Calu3 (cell line): ENCODE data around the gene HEPHL1. TPM values are rescaled to one million over a fixed set of nuclear protein-coding genes. Genes with fewer than 3 reads are reported as not detected.

Source experiments
- BruUV-seq: library from RNA; stranded (reverse); fragments of 400-500 nt; replicated peaks from 2 replicates; lab custom pipeline; 2021; lab: Mats Ljungman, UMichigan
- CTCF ChIA-PET: fragments of 300-600 bp; sonication (Branson Sonifier 250); formaldehyde crosslinking; loops from one replicate; lab custom pipeline; 2022; ENCODE audit warnings: antibody characterized with exemption; lab: Charles Lee
- DNase-seq: peaks from one replicate; pipeline ENCODE4 v3.0.0; 2022
- H3K27ac Mint-ChIP-seq: one replicate; pipeline ENCODE4 v1.8.0; 2022; ENCODE audit warnings: mixed read lengths; ENCODE audit not compliant: unreplicated experiment
- H3K27me3 Mint-ChIP-seq: one replicate; pipeline ENCODE4 v1.8.0; 2022; ENCODE audit warnings: mixed read lengths; ENCODE audit not compliant: unreplicated experiment
- H3K36me3 Mint-ChIP-seq: one replicate; pipeline ENCODE4 v1.8.0; 2022; ENCODE audit warnings: mild to moderate bottlenecking, moderate library complexity, mixed read lengths; ENCODE audit not compliant: insufficient read depth, unreplicated experiment
- H3K4me1 Mint-ChIP-seq: one replicate; pipeline ENCODE4 v1.8.0; 2022; ENCODE audit warnings: mild to moderate bottlenecking, low read depth, mixed read lengths; ENCODE audit not compliant: unreplicated experiment
- H3K4me3 Mint-ChIP-seq: one replicate; pipeline ENCODE4 v1.8.0; 2022; ENCODE audit warnings: mild to moderate bottlenecking, low read depth, moderate library complexity, mixed read lengths; ENCODE audit not compliant: unreplicated experiment
- H3K9me3 Mint-ChIP-seq: one replicate; pipeline ENCODE4 v1.8.0; 2022; ENCODE audit warnings: low read depth, mixed read lengths; ENCODE audit not compliant: unreplicated experiment
- intact Hi-C: fragments of 100-400 bp; cut with micrococcal nuclease; formaldehyde crosslinking; loops from one replicate; pipeline ENCODE4 v1.10.0; 2022; ENCODE audit not compliant: unreplicated experiment
- total RNA-seq: library from RNA; stranded (reverse); gene quantifications from 2 replicates; pipeline ENCODE4 v1.2.3, GENCODE V29; 2022
- TF ChIP-seq, protein P1 (sequence below): fragments of 200-600 bp; IDR thresholded peaks from one replicate; pipeline ENCODE4 v1.8.0; 2022; ENCODE audit warnings: antibody characterized with exemption; ENCODE audit not compliant: unreplicated experiment

HEPHL1 gene
- total RNA-seq, 1 experiment from 2014 or later = not detected

DNA sequence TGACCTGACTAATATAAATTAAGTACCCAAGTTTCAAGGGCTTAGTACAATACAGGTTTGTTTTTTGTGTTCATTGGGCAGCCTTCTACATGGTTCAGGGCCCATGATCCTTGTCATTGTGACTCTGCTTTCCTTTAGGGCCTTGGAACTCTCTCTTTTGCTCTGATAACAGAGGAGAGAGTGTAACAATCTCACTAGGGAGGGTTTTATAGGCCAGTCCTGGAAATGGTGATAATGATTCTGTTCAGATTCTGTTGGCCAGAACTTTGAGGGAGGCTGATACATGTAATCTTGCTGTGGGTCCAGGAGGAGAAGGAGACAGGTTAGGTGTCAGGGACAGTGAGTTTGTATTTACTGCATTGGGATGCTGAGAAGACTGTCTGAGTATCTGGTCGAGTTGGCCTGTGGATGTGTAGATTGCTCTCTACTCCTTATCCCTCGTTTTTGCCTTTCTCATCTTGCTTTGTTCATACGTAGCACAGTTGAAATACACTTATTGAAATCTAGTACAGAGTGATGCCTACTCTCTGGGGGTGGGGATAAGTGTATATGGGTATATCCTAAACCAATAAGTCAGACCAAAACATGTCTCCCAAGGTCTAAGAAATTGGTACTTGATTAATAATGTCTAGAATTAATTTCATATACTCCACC is 37.5 kb upstream of the HEPHL1 start:
- Mint-ChIP-seq H3K4me3 (no peak overlapping the region), H3K27ac (no peak overlapping the region), H3K9me3 (no peaks in the 10 kb centered on the region), H3K27me3 (no peaks in the 10 kb centered on the region), H3K4me1 (peaks cover 29% of the 10 kb centered on the region), H3K36me3 (no peaks in the 10 kb centered on the region)
- no peak for DNase-seq
- intact Hi-C loops = no loop called here
- CTCF ChIA-PET = no interaction called here
- BruUV-seq = no TSS peak
- TF ChIP-seq, protein P1, sequence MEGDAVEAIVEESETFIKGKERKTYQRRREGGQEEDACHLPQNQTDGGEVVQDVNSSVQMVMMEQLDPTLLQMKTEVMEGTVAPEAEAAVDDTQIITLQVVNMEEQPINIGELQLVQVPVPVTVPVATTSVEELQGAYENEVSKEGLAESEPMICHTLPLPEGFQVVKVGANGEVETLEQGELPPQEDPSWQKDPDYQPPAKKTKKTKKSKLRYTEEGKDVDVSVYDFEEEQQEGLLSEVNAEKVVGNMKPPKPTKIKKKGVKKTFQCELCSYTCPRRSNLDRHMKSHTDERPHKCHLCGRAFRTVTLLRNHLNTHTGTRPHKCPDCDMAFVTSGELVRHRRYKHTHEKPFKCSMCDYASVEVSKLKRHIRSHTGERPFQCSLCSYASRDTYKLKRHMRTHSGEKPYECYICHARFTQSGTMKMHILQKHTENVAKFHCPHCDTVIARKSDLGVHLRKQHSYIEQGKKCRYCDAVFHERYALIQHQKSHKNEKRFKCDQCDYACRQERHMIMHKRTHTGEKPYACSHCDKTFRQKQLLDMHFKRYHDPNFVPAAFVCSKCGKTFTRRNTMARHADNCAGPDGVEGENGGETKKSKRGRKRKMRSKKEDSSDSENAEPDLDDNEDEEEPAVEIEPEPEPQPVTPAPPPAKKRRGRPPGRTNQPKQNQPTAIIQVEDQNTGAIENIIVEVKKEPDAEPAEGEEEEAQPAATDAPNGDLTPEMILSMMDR = no peak

DNA sequence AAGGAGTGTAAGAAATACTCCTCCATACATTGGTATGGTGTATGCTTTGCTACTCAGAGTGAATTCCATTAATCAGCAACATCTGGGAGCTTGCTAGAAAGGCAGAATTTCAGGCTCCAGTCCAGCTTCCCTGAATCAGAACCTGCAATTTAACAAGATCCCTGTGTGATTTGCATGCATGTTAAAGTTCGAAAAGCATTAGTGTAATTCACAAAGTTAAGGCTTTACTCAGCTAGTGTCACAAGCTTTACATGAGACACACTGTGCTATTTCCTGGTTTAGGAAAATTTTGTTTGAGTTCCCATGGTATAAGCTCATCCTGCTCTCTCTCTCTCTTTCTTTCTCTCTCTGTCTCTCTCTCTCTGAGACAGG is 37.0 kb upstream of the HEPHL1 start:
- no peak for DNase-seq
- intact Hi-C loops = no loop called here
- no peak overlapping the region for H3K27ac Mint-ChIP-seq
- no peak overlapping the region for H3K4me3 Mint-ChIP-seq
- H3K27me3 Mint-ChIP-seq = no peaks in the 10 kb centered on the region
- H3K4me1 Mint-ChIP-seq = peaks cover 29% of the 10 kb centered on the region
- H3K9me3 Mint-ChIP-seq = no peaks in the 10 kb centered on the region
- TF ChIP-seq, protein P1 = no peak
- BruUV-seq = no TSS peak
- H3K36me3 Mint-ChIP-seq = no peaks in the 10 kb centered on the region
- CTCF ChIA-PET = no interaction called here

DNA sequence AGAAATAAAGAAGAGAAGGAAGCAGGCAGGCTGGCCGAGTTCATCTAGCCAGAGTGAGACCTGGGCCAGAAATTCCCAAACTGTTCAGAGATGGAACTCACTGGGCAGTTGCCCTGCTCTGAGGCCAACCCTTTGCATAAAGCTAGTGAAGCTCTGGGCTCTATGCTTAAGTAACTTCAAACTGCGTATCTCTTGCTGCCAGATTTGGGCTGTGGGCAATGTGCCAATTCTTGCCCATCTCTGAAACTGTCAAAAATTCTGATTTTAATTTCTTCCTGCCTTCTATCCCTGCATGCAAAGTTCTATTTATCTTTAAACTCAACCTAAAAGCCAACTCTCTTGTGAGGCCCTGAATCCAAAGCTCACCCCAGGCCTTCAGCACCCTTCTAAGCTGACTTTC is 36.2 kb upstream of the HEPHL1 start:
- Mint-ChIP-seq H3K36me3 (no peaks in the 10 kb centered on the region), H3K4me1 (peaks cover 29% of the 10 kb centered on the region), H3K27me3 (no peaks in the 10 kb centered on the region), H3K27ac (no peak overlapping the region), H3K4me3 (no peak overlapping the region), H3K9me3 (no peaks in the 10 kb centered on the region)
- intact Hi-C loops = no loop called here
- no peak for DNase-seq
- CTCF ChIA-PET = no interaction called here
- TF ChIP-seq, protein P1 = no peak
- BruUV-seq = no TSS peak

DNA sequence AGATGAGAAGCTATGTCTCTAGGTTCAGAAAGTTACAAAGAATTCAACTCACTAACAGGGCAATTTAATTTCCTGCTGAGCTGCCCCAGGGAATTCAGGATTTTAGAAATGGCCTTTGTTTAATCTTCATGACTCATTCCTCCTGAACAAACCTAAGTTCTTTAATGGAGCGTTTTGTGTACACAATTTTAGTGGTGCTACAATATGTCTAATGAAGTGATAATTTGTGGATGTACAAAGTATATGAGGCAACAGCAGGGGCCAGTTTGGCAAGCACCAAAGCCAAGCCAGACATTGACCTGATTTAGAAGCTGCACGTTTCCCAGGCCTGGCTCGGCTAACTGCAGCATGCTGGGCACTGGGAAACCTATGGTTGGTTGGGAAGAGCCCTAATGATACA is 34.4 kb upstream of the HEPHL1 start:
- intact Hi-C loops = loop anchor here (2.0 kb wide), 1 partner anchor 142 kb away; the partner anchor contains the start of gene PANX1
- Mint-ChIP-seq H3K4me1 (peaks cover 29% of the 10 kb centered on the region), H3K9me3 (no peaks in the 10 kb centered on the region), H3K27ac (peak overlapping the region; percentile 77), H3K36me3 (no peaks in the 10 kb centered on the region), H3K27me3 (no peaks in the 10 kb centered on the region), H3K4me3 (no peak overlapping the region)
- TF ChIP-seq, protein P1 = no peak
- CTCF ChIA-PET = no interaction called here
- peak; percentile 32 for DNase-seq
- BruUV-seq = no TSS peak
